ENCODE measurements around the gene CEP192.
"Not testable (repeated sequence)": the region's sequence is repeated elsewhere in the genome, so short reads cannot be mapped to it uniquely, and the experiment has no call there.

CEP192 gene

DNA sequence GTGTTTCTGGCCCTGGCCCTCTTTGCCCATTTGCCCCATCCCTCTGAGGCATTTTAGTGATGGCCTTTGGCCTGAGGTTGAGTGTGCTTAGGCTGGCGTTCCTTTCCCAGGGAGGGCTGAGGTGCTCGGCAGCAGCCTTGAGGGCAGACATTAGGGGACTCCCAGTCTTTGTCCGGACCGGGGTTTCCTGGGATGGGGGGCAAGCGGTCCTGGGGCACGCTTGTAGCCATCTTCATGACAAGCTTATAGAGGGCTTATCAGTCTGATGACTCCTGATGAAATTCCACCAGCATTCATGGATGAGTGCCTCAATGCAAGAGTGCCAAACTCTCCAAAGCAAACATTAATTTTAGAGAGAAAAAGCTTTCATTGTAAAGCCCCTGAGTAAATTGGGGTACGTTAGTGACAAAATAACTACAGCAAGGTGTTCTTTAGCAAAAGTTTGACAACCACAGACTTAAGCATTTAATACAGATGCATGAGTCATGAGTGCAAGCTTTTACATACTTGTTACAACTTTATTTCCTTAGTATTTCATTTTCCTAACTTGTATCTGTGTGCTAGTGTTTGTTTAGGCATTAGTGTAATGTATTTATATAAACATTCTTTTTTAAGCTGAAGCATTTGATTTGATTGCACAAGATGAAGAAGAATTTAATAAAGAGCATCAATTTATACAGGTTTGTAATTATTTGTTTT, 45.6 kb downstream of the CEP192 start:
- DNase-seq, result no peak

- no peak for DNase-seq
Measured at GRCh38 chr18:13039806-13040205, 48.6 kb downstream of the CEP192 start.

DNA sequence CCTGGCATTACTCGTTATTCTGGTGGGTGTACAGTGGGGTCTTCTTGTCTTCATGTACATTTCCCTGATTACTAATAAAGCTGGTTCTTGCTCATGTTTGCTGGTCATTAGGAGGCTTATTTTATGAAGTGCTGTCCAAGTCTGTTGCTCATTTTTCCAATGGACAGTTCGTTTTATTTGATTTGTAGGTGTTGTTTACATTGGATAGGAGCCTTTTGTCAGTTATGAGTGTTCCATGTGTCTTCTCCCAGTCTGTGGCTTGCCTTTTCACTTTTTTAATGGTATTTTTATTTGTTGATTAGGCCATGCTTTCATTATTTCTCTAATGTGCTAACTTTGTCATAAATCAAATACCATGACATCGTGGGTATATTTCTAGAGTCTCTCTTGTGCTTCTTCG, 51.9 kb downstream of the CEP192 start:
- no peak for DNase-seq

- no peak for DNase-seq
Measured at GRCh38 chr18:13048061-13048595, 57.0 kb downstream of the CEP192 start.

GRCh38 chr18:13051159-13051558, 60.0 kb downstream of the CEP192 start:
- no peak for DNase-seq

DNA sequence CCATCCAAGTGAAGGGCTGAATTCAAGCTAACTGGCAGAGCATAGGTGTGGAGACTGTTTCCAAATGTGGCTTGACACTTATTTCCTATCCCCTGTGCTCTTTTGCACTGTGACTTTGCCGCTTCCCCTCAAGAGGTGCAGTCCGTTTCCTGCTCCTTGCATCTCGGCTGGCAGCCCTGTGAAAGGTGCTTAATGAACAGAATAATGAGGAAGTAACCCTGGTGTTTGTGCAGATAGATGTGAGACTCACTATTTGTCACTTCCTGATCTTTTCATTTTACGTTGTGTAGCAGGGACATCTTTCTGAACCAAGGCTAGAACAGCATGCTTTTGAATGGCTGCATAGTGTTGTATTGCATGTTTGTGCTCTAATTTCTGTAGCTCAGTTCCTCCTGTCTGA, 60.8 kb downstream of the CEP192 start:
- DNase-seq, result peak in 1 of 2 donors; percentile 45

- no peak for DNase-seq
Measured at GRCh38 chr18:13054336-13054735, 63.2 kb downstream of the CEP192 start.

DNA sequence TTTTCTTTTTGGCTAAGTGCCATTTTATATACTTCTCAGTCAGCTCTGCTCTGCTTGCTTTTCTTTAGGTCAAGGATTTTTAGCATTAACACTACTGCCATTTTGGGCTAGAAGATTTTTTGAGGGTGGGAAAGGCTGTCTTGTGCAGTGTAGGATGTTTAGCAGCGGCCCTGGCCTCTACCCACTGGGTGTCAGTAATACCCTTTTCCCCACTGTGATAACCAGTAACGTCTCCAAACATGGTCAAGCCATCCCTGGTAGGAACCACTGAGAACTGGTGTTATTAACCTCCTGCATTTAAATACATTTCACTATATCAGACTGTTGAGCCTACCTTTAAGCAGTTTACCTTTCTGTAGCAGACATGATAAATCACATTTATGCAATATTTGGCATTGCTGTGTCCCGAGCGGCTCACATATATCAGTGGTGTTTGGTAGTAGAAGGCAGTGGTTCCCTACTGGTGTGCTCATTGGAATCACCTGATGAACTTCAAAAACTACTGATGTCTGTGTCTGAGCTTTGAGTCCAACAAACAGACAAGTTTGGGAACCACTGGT, 70.5 kb downstream of the CEP192 start:
- no peak for DNase-seq

GRCh38 chr18:13067124-13067523, 76.0 kb downstream of the CEP192 start:
- DNase-seq, result peak in 1 of 2 donors; percentile 3

DNA sequence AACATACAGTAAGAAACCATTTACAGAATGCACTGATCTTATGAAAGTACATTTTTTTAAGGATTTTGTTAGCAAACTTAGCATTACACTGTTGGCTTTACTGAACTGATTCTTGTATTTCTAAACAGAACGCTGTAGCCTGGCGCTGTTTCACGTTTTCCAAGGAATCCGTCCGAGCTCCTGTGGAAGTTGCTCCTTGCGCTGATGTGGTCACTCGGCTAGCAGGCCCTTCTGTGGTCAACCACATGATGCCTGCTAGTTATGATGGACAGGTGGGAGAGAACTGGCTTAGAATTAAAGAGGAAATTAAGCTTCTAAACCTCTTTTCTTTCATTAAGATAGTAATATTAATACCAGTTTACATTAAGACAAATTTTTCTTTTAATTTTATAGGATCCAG, 76.8 kb downstream of the CEP192 start:
- no peak for DNase-seq

GRCh38 chr18:13070460-13070859, 79.3 kb downstream of the CEP192 start:
- no peak for DNase-seq

DNA sequence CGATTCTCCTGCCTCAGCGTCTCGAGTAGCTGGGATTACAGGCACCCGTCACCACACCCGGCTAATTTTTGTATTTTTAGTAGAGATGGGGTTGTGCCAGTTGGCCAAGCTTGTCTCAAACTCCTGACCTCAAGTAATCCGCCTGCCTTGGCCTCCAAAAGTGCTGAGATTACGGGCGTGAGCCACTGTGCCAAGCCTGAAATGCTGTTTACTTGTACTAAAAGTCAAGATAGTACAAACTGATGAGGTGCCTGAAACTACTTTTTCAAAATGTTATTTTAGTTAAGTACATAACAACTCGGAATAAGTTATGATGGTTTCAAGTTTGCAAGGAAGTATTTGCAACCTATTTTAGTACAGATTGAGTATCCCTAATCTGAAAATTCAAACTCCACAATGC, 85.7 kb downstream of the CEP192 start:
- no peak for DNase-seq

- no peak for DNase-seq
Measured at GRCh38 chr18:13077473-13077872, 86.3 kb downstream of the CEP192 start.

- DNase-seq, result not testable (repeated sequence)
Measured at GRCh38 chr18:13078065-13078464, 86.9 kb downstream of the CEP192 start.

GRCh38 chr18:13086906-13087305, 95.7 kb downstream of the CEP192 start:
- DNase-seq, result no peak

GRCh38 chr18:13095466-13095865, 104.3 kb downstream of the CEP192 start:
- DNase-seq, result no peak

DNA sequence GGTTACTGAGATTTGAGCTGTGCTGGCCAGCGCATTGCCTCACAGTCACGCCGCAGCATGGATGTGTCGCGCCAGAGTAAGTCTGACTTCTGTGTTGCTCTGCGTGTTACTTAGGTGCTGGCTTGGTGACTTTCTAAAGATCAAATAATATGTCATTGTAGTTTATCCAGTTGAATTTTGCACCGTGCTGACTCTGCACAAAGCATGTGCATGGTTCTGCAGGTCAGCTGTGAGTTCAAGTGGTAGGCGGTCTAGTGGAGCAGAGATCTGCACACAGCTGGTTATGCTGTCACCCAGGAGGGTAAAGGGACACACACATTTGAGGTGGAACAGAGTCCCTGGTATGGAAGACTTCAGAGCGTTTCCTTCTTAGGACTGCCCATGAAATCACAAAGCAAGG, 105.1 kb downstream of the CEP192 start:
- no peak for DNase-seq

GRCh38 chr18:13096719-13097118, 105.6 kb downstream of the CEP192 start:
- DNase-seq, result no peak

DNA sequence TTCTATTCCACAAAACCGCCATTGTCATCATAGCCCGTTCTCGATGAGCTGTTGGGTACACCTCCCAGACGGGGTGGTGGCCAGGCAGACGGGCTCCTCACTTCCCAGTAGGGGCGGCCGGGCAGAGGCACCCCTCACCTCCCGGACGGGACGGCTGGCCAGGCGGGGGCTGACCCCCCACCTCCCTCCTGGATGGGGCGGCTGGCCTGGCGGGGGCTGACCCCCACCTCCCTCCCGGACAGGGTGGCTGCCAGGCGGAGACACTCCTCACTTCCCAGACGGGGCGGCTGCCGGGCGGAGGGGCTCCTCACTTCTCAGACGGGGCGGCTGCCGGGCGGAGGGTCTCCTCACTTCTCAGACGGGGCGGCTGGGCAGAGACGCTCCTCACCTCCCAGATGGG, 106.9 kb downstream of the CEP192 start:
- DNase-seq, result not testable (repeated sequence)

- DNase-seq, result no peak
Measured at GRCh38 chr18:13099113-13099512, 108.0 kb downstream of the CEP192 start.

DNA sequence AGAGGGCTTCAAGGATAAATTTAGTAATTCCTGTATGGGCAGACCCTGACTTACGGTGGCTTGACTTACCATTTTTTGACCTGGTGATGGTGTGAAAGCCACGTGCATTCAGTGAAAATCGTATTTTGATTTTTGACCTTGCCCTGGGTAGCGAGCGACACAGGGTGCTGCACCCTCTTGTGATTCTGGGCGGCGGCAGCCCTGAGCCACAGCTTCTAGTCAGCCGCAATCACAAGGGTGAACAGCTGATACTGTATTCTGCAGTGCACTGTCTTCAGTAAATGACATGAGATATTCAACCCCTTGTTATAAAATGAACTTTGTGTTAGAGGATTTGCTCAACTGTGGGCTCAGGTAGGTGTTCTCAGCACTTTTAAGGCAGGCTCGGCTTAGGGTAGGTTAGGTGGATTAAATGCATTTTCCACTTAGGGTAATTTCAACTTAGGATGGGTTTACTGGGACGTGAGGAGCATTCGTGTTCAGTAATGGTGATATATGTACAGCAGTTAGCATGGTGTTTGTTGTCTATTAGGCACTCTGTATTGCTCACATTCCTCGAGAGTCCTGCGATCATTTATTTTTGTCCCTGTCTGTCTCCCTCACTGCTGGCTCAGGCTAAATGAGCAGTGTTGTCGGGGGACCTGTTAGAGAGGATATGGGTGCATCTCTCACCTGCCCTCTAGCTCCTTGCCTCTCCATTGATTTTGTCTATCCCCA, 109.9 kb downstream of the CEP192 start:
- no peak for DNase-seq

GRCh38 chr18:13101659-13102197, 110.6 kb downstream of the CEP192 start:
- no peak for DNase-seq

DNA sequence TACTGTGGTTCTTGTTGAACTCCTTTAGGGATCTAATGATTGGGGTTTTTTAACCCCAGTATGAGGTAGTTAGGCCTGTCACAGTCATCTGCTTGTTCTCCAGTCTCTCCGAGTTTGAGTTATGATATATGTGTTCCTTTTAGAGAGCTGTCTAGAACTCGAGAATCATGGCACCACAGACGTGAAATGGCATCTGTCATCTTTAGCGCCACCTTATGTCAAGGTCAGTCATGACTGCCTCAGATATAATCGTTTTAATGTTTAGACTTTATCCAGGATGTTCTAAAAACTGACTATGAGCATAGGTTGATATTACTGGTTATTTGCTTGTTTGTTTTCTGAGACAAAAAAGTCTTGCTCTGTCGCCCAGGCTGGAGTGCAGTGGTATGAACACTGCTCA, 112.2 kb downstream of the CEP192 start:
- no peak for DNase-seq

- DNase-seq, result no peak
Measured at GRCh38 chr18:13105059-13105458, 113.9 kb downstream of the CEP192 start.
